SHP77 treated with DMSO at 0.1 percent for 48 hours (cell line): ENCODE data around the gene MAP2K1.
A peak's percentile ranks its signal among the peaks of the same experiment; 100 is the strongest.

Experiments
- DNase-seq: peaks from one replicate; lab custom pipeline; 2025; lab: John Stamatoyannopoulos, UW

Gene MAP2K1

GRCh38 chr15:66505430-66505811 lies 118.7 kb downstream of the MAP2K1 start:
- peak; percentile 31 for DNase-seq

- no peak for DNase-seq
Measured at GRCh38 chr15:66505818-66506217, 119.1 kb downstream of the MAP2K1 start.

GRCh38 chr15:66508293-66508883 lies 121.7 kb downstream of the MAP2K1 start:
- no peak for DNase-seq

GRCh38 chr15:66514586-66514985 lies 127.9 kb downstream of the MAP2K1 start:
- DNase-seq: no peak

GRCh38 chr15:66515901-66516322 lies 129.2 kb downstream of the MAP2K1 start:
- no peak for DNase-seq

GRCh38 chr15:66523926-66524325 lies 137.2 kb downstream of the MAP2K1 start:
- no peak for DNase-seq

GRCh38 chr15:66524838-66525237 lies 138.1 kb downstream of the MAP2K1 start:
- DNase-seq: no peak

GRCh38 chr15:66535056-66535455 lies 148.3 kb downstream of the MAP2K1 start:
- DNase-seq: no peak
